GM06990 (cell line): ENCODE results near the gene FMNL2.

Source experiments
- DNase-seq: peaks from one replicate; pipeline ENCODE4 v3.0.0-alpha.2; 2011; ENCODE audit not compliant: insufficient read length; ENCODE audit errors: extremely low read depth
- H3K27me3 ChIP-seq: replicated peaks from 2 replicates; pipeline ENCODE4 v1.6.0; 2011; ENCODE audit warnings: low read length; ENCODE audit not compliant: control insufficient read depth, insufficient read depth
- H3K36me3 ChIP-seq: 2 replicates; pipeline ENCODE4 v1.5.1; 2011; ENCODE audit warnings: low read length; ENCODE audit not compliant: control insufficient read depth, insufficient read depth
- H3K4me3 ChIP-seq: replicated peaks from 2 replicates; pipeline ENCODE4 v1.5.1; 2011; ENCODE audit warnings: low read depth, mild to moderate bottlenecking, control low read depth, low read length
- TF ChIP-seq, protein P1 (sequence below): IDR thresholded peaks from 2 replicates; pipeline ENCODE4 v1.5.1; 2011; ENCODE audit warnings: low read length, control low read depth, mild to moderate bottlenecking, inconsistent platforms; ENCODE audit not compliant: insufficient read depth, poor library complexity, severe bottlenecking

The FMNL2 gene

DNA sequence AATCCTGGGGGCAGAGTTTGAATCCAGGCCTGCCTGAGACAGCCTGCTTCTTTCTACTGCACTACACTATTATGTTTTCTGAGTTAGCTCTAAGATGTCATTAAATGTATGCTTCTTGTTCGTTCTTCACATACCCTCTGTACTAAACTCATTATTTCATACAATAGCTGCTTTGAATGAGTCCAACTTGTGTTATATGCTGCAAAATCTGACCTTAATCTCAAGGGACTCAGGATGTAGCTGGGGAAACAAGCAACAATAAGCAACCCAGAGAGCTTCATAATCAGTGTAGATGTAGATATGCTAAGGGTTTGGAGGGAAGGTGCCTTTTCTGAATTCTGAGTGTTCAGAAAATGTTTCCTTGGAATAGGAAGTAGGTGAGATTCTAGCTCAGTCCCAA, 14.4 kb downstream of the FMNL2 start:
- Histone ChIP-seq H3K4me3 (no peak overlapping the region), H3K27me3 (no peaks in the 10 kb centered on the region; the same call in 1 of the 2 replicates), H3K36me3 (no peaks in the 10 kb centered on the region)
- TF ChIP-seq, protein P1, sequence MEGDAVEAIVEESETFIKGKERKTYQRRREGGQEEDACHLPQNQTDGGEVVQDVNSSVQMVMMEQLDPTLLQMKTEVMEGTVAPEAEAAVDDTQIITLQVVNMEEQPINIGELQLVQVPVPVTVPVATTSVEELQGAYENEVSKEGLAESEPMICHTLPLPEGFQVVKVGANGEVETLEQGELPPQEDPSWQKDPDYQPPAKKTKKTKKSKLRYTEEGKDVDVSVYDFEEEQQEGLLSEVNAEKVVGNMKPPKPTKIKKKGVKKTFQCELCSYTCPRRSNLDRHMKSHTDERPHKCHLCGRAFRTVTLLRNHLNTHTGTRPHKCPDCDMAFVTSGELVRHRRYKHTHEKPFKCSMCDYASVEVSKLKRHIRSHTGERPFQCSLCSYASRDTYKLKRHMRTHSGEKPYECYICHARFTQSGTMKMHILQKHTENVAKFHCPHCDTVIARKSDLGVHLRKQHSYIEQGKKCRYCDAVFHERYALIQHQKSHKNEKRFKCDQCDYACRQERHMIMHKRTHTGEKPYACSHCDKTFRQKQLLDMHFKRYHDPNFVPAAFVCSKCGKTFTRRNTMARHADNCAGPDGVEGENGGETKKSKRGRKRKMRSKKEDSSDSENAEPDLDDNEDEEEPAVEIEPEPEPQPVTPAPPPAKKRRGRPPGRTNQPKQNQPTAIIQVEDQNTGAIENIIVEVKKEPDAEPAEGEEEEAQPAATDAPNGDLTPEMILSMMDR: no peak
- no peak for DNase-seq

DNA sequence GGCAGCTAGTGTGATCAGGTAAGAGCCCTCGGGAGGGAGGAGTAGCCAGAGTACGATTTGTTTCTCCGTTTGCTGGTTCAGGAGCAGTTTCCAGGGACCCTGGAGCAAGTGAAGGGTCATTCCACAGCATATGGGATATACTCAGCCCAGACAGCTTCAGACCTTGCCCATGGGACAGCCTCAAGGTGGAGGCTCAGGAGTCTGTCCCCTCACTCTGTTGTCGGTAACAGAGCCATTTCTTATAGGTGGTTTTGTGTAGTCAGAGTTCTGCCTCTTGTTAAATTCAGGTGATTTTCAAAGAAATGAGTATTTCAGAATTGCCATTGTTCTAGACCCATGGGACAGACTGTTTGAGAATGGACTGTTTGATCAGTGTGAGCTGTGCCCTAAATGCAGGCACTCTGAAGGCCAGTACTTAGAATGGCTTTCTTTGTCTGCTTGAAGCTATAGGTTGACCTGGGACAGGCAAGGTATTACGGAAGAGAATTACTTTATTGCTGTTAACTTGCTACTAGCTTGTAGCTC, 15.2 kb downstream of the FMNL2 start:
- TF ChIP-seq, protein P1: no peak
- Histone ChIP-seq H3K27me3 (no peaks in the 10 kb centered on the region; the same call in 1 of the 2 replicates), H3K36me3 (no peaks in the 10 kb centered on the region), H3K4me3 (no peak overlapping the region)
- no peak for DNase-seq

DNA sequence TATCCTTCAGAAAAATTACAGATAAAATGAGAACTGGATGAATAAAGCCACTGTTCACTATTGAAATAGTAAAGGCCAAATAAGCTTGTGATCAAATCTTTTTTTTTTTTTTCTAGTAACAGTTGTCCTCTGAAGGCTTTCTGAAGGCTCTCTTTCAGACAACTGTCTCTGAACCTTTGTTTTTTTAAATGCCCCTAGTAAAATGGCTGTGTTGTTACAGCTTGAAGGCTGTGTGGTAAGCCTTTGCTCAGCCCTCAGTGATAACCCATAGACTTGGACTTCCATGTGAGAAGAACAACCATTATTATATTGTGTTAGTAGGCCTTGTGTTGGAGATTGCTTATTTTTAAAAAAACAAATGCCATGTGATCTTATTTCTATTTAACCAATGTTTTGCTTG, 17.6 kb downstream of the FMNL2 start:
- no peak overlapping the region for H3K4me3 ChIP-seq
- DNase-seq: no peak
- TF ChIP-seq, protein P1: no peak

DNA sequence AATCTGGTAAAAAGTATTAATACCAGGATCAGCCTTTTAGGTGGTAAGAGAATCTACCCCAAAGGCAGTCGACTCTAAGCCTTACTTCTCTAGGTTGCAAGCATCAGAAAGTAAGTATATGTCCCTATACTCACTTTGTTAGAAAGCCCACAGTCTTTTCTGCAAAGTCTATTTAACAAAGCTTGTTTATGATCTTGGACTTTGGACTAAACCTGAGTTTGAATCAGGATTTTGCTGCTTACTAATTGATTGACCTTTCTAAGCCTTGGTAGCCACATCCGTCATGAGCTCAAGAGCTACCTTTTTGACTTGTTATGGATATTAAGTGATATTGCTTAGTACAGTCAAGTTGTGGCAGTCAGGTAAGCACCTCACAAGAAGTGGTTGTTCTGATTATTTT, 18.4 kb downstream of the FMNL2 start:
- no peak for DNase-seq
- TF ChIP-seq, protein P1: no peak
- Histone ChIP-seq H3K27me3 (no peaks in the 10 kb centered on the region), H3K36me3 (no peaks in the 10 kb centered on the region), H3K4me3 (no peak overlapping the region)

More for the DNA sequence above, 17.6 kb downstream of the FMNL2 start:
- no peaks in the 10 kb centered on the region for H3K27me3 ChIP-seq
- no peaks in the 10 kb centered on the region for H3K36me3 ChIP-seq

DNA sequence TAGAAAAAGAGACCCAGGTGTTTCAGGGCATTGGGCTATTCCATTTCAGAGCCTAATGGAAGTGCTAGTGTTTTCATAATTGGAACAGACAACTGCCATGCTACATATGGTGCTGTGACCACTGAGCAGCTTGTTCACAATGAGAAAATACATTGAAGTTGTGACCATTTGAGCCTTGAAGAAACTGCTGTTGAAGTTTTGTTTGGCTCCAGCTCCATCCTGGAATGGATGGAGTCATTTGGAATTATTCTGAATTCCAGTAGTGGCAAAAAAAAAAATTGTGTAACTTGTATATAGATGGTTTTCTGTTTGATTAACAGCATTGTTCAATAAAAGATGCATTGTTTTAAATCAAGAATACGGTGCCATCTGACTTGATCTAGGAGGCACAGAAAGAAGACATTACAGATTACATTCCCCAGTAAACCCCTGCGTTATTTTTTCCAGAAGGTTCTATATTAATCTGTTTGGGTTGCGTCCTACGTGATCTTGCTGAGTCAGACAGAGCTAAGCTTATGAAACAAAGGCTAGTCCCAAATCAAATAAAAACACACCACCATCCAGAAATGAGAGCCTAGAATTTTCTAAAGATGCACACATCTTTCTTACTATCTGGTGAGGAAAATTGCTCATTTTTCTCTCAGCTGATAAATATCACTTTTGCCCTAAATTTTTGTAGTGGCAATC, 19.2 kb downstream of the FMNL2 start:
- Histone ChIP-seq H3K4me3 (no peak overlapping the region), H3K36me3 (no peaks in the 10 kb centered on the region), H3K27me3 (no peaks in the 10 kb centered on the region)
- TF ChIP-seq, protein P1: no peak
- DNase-seq: no peak

DNA sequence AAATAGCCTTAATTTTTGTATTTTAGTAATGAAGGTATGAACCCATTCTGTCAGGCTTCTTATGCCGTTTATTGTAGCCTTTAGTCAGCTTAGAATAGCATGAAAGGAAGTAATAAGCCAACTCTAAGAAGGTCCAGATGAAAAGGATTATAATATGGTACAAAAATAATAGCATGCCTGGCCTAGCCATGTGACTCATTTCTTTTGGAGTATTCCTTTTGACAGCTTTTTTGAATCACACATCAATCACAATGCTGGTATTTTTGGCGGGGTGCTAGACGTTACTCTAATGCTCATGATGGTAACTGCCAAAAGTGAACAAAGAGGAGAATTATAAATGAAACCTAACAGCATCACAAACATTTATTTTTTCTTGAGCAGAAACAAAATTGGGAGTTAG, 19.9 kb downstream of the FMNL2 start:
- Histone ChIP-seq H3K27me3 (no peaks in the 10 kb centered on the region), H3K4me3 (no peak overlapping the region), H3K36me3 (no peaks in the 10 kb centered on the region)
- no peak for DNase-seq
- TF ChIP-seq, protein P1: no peak
